Measurements from ENCODE around the gene THOC7. TPM values are rescaled to one million over a fixed set of nuclear protein-coding genes. Genes with fewer than 3 reads are reported as not detected.

The THOC7 gene
- total RNA-seq, 1 donor from 2014 or later, result 61.6 TPM

DNA sequence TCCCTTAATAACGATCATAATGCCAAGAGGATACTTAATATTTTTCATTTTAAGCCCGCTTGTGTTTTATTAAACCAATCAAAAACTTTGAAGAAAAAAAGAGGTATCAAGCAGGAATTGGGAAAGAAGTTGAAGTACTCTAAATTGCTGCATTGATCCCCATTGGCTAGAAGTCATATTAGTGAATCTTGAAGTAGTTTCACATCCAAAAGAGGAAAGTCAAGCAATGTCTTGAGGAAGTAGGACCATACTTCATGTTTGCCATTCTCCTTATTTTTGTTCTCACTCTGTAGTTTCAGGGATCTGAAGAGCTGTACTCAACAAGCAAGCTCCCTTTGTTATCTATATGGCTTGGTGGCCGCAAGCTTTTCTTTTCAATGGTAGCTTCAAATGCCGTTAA, 46.4 kb upstream of the THOC7 start:
- TF ChIP-seq, protein P1, sequence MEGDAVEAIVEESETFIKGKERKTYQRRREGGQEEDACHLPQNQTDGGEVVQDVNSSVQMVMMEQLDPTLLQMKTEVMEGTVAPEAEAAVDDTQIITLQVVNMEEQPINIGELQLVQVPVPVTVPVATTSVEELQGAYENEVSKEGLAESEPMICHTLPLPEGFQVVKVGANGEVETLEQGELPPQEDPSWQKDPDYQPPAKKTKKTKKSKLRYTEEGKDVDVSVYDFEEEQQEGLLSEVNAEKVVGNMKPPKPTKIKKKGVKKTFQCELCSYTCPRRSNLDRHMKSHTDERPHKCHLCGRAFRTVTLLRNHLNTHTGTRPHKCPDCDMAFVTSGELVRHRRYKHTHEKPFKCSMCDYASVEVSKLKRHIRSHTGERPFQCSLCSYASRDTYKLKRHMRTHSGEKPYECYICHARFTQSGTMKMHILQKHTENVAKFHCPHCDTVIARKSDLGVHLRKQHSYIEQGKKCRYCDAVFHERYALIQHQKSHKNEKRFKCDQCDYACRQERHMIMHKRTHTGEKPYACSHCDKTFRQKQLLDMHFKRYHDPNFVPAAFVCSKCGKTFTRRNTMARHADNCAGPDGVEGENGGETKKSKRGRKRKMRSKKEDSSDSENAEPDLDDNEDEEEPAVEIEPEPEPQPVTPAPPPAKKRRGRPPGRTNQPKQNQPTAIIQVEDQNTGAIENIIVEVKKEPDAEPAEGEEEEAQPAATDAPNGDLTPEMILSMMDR (IDR thresholded peaks at IDR 0.05; ENCODE audit: insufficient read depth, low read depth, low read length), result no peak
- TF ChIP-seq EZH2 (IDR thresholded peaks at IDR 0.05; ENCODE audit: insufficient read depth, low read length), result no peak
- H3K27ac ChIP-seq (ENCODE audit: low read depth, low read length), result no peak overlapping the region
- Mint-ChIP-seq H3K9me3 (ENCODE audit: unreplicated experiment) (no peaks in the 10 kb centered on the region), H3K4me3 (ENCODE audit: unreplicated experiment) (no peak overlapping the region), H3K27me3 (ENCODE audit: low read depth, unreplicated experiment) (no peaks in the 10 kb centered on the region), H3K27ac (ENCODE audit: unreplicated experiment) (no peak overlapping the region), H3K4me1 (ENCODE audit: low read depth, unreplicated experiment) (peaks cover 15% of the 10 kb centered on the region), H3K36me3 (ENCODE audit: low read depth, unreplicated experiment) (no peaks in the 10 kb centered on the region)
- peaks cover 33% of the 10 kb centered on the region for H4K20me1 ChIP-seq (ENCODE audit: insufficient read depth, low read length)
- no peak overlapping the region for H3K4me3 ChIP-seq (ENCODE audit: insufficient read depth, low read depth, low read length)
- H3K27me3 ChIP-seq (ENCODE audit: insufficient read depth, low read length), result no peaks in the 10 kb centered on the region
- H3K4me2 ChIP-seq (ENCODE audit: low read length), result no peak overlapping the region
- peaks cover 22% of the 10 kb centered on the region for H3K4me1 ChIP-seq (ENCODE audit: insufficient read depth, low read length)
- H3K9ac ChIP-seq (ENCODE audit: low read length), result no peak overlapping the region
- H3K9me3 ChIP-seq (ENCODE audit: insufficient read depth, low read depth, low read length), result no peaks in the 10 kb centered on the region
- no peak for FAIRE-seq
- peaks cover under 1% of the 10 kb centered on the region for H3K36me3 ChIP-seq (ENCODE audit: insufficient read depth, low read length)
- peaks cover 18% of the 10 kb centered on the region for H3K79me2 ChIP-seq (ENCODE audit: insufficient read depth, low read length)
- no peak for DNase-seq (ENCODE audit: low read depth)
- no peak overlapping the region for H2AFZ ChIP-seq (ENCODE audit: low read depth, low read length)

DNA sequence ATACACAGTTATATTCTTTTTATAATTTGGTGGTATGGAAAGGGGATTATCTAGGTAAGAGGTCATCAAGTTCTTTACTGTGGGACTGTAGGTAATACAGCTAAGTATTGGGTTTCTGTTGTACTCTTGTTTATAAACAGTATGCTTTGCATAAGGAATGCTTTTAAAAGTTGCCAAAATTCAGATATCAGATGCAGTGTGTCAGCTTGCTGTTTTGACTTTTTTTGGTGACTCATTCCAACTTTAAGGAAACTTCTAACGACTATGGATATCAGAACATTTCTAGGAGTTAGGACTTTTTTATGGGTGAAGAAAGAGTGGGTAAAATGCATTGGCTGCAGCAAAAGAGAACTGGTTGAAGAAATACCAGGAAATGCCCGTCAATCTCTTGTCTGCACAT, 45.8 kb upstream of the THOC7 start:
- H3K27me3 ChIP-seq (ENCODE audit: insufficient read depth, low read length), result no peaks in the 10 kb centered on the region
- Mint-ChIP-seq H3K4me1 (ENCODE audit: low read depth, unreplicated experiment) (peaks cover 15% of the 10 kb centered on the region), H3K9me3 (ENCODE audit: unreplicated experiment) (no peaks in the 10 kb centered on the region), H3K4me3 (ENCODE audit: unreplicated experiment) (no peak overlapping the region), H3K27ac (ENCODE audit: unreplicated experiment) (no peak overlapping the region), H3K27me3 (ENCODE audit: low read depth, unreplicated experiment) (no peaks in the 10 kb centered on the region), H3K36me3 (ENCODE audit: low read depth, unreplicated experiment) (peaks cover 3% of the 10 kb centered on the region)
- H3K27ac ChIP-seq (ENCODE audit: low read depth, low read length), result no peak overlapping the region
- H3K79me2 ChIP-seq (ENCODE audit: insufficient read depth, low read length), result peaks cover 12% of the 10 kb centered on the region
- no peak overlapping the region for H3K4me2 ChIP-seq (ENCODE audit: low read length)
- TF ChIP-seq, protein P1 (IDR thresholded peaks at IDR 0.05; ENCODE audit: insufficient read depth, low read depth, low read length), result no peak
- TF ChIP-seq EZH2 (IDR thresholded peaks at IDR 0.05; ENCODE audit: insufficient read depth, low read length), result no peak
- H3K9me3 ChIP-seq (ENCODE audit: insufficient read depth, low read depth, low read length), result no peaks in the 10 kb centered on the region
- no peak overlapping the region for H2AFZ ChIP-seq (ENCODE audit: low read depth, low read length)
- peaks cover 29% of the 10 kb centered on the region for H4K20me1 ChIP-seq (ENCODE audit: insufficient read depth, low read length)
- no peak for DNase-seq (ENCODE audit: low read depth)
- FAIRE-seq, result no peak
- no peak overlapping the region for H3K4me3 ChIP-seq (ENCODE audit: insufficient read depth, low read depth, low read length)
- H3K4me1 ChIP-seq (ENCODE audit: insufficient read depth, low read length), result peaks cover 22% of the 10 kb centered on the region
- no peaks in the 10 kb centered on the region for H3K36me3 ChIP-seq (ENCODE audit: insufficient read depth, low read length)
- no peak overlapping the region for H3K9ac ChIP-seq (ENCODE audit: low read length)

- Histone ChIP-seq H3K79me2 (ENCODE audit: insufficient read depth, low read length) (peaks cover 6% of the 10 kb centered on the region), H3K9me3 (ENCODE audit: insufficient read depth, low read depth, low read length) (no peaks in the 10 kb centered on the region)
Observed at GRCh38 chr3:63908776-63909175, 45.2 kb upstream of the THOC7 start.

More at GRCh38 chr3:63908776-63909175, 45.2 kb upstream of the THOC7 start:
- Mint-ChIP-seq H3K36me3 (ENCODE audit: low read depth, unreplicated experiment) (peaks cover 3% of the 10 kb centered on the region), H3K27me3 (ENCODE audit: low read depth, unreplicated experiment) (no peaks in the 10 kb centered on the region), H3K4me1 (ENCODE audit: low read depth, unreplicated experiment) (peaks cover 18% of the 10 kb centered on the region), H3K4me3 (ENCODE audit: unreplicated experiment) (no peak overlapping the region), H3K9me3 (ENCODE audit: unreplicated experiment) (no peaks in the 10 kb centered on the region), H3K27ac (ENCODE audit: unreplicated experiment) (no peak overlapping the region)
- peaks cover 19% of the 10 kb centered on the region for H3K4me1 ChIP-seq (ENCODE audit: insufficient read depth, low read length)
- peaks cover 22% of the 10 kb centered on the region for H4K20me1 ChIP-seq (ENCODE audit: insufficient read depth, low read length)
- DNase-seq (ENCODE audit: low read depth) (no peak), FAIRE-seq (no peak)
- H3K4me2 ChIP-seq (ENCODE audit: low read length), result no peak overlapping the region
- H3K27me3 ChIP-seq (ENCODE audit: insufficient read depth, low read length), result no peaks in the 10 kb centered on the region
- no peak overlapping the region for H3K9ac ChIP-seq (ENCODE audit: low read length)
- no peak for TF ChIP-seq EZH2 (IDR thresholded peaks at IDR 0.05; ENCODE audit: insufficient read depth, low read length)
- TF ChIP-seq, protein P1 (IDR thresholded peaks at IDR 0.05; ENCODE audit: insufficient read depth, low read depth, low read length), result no peak
- no peak overlapping the region for H3K4me3 ChIP-seq (ENCODE audit: insufficient read depth, low read depth, low read length)
- H3K36me3 ChIP-seq (ENCODE audit: insufficient read depth, low read length), result no peaks in the 10 kb centered on the region
- no peak overlapping the region for H3K27ac ChIP-seq (ENCODE audit: low read depth, low read length)
- H2AFZ ChIP-seq (ENCODE audit: low read depth, low read length), result no peak overlapping the region

All from astrocyte (in vitro differentiated cells and primary cell).